DOHH2 (cell line): ENCODE data around the gene ZNF384.

Source experiments
- H3F3A ChIP-seq: fragments of 200-600 bp; sonication (generic), shearing (Covaris generic); 2 replicates; pipeline ENCODE4 v1.6.0; 2016; ENCODE audit warnings: antibody characterized with exemption, mild to moderate bottlenecking; ENCODE audit not compliant: control insufficient read depth, insufficient read depth
- H3K27ac ChIP-seq: fragments of 200-600 bp; sonication (generic); 2 replicates; pipeline ENCODE4 v1.5.1; 2014; ENCODE audit warnings: low read depth, mild to moderate bottlenecking, low read length, moderate library complexity
- H3K27me3 ChIP-seq: fragments of 200-600 bp; sonication (generic); 2 replicates; pipeline ENCODE4 v1.6.1; 2014; ENCODE audit warnings: mild to moderate bottlenecking, low read length, mixed read lengths; ENCODE audit not compliant: control insufficient read depth
- H3K36me3 ChIP-seq: fragments of 200-600 bp; sonication (generic); 2 replicates; pipeline ENCODE4 v1.6.1; 2014; ENCODE audit warnings: mild to moderate bottlenecking, low read length, moderate library complexity, mixed read lengths; ENCODE audit not compliant: control insufficient read depth
- H3K4me1 ChIP-seq: fragments of 200-600 bp; sonication (generic); 2 replicates; pipeline ENCODE4 v1.6.1; 2014; ENCODE audit warnings: mild to moderate bottlenecking, low read length, mixed read lengths; ENCODE audit not compliant: control insufficient read depth
- H3K4me2 ChIP-seq: fragments of 200-600 bp; sonication (generic); 2 replicates; pipeline ENCODE4 v1.6.0; 2014; ENCODE audit warnings: mild to moderate bottlenecking, low read length, moderate library complexity
- H3K4me3 ChIP-seq: fragments of 200-600 bp; sonication (generic); 2 replicates; pipeline ENCODE4 v1.5.1; 2014; ENCODE audit warnings: mild to moderate bottlenecking, low read length, mixed read lengths
- H3K79me2 ChIP-seq: fragments of 200-600 bp; sonication (generic); 2 replicates; pipeline ENCODE4 v1.6.1; 2014; ENCODE audit warnings: mild to moderate bottlenecking, low read length, mixed read lengths; ENCODE audit not compliant: control insufficient read depth
- H3K9me2 ChIP-seq: fragments of 200-600 bp; sonication (generic); replicated peaks from 2 replicates; pipeline ENCODE4 v1.6.1; 2014; ENCODE audit warnings: mild to moderate bottlenecking, low read length, mixed read lengths; ENCODE audit not compliant: control insufficient read depth
- H3K9me3 ChIP-seq: fragments of 200-600 bp; sonication (generic); 2 replicates; pipeline ENCODE4 v1.6.1; 2014; ENCODE audit warnings: antibody characterized with exemption, low read length, mixed read lengths; ENCODE audit not compliant: control insufficient read depth, insufficient read depth
- H4K20me1 ChIP-seq: fragments of 200-600 bp; sonication (generic); 2 replicates; pipeline ENCODE4 v1.6.0; 2014; ENCODE audit warnings: low read depth, mild to moderate bottlenecking, antibody characterized with exemption, low read length, moderate library complexity; ENCODE audit not compliant: control insufficient read depth, insufficient read depth
- EZH2phosphoT487 ChIP-seq: fragments of 200-600 bp; sonication (generic); IDR thresholded peaks from 2 replicates; pipeline ENCODE4 v1.6.1; 2017; ENCODE audit warnings: borderline replicate concordance, mild to moderate bottlenecking, antibody characterized with exemption, low read length, moderate library complexity, mixed read lengths
- TF ChIP-seq, protein P1 (sequence below): fragments of 200-600 bp; sonication (generic); IDR thresholded peaks from one replicate; pipeline ENCODE4 v1.5.1; 2014; ENCODE audit warnings: antibody characterized with exemption, mild to moderate bottlenecking, low read depth, low read length; ENCODE audit not compliant: poor library complexity, severe bottlenecking

Gene ZNF384

DNA sequence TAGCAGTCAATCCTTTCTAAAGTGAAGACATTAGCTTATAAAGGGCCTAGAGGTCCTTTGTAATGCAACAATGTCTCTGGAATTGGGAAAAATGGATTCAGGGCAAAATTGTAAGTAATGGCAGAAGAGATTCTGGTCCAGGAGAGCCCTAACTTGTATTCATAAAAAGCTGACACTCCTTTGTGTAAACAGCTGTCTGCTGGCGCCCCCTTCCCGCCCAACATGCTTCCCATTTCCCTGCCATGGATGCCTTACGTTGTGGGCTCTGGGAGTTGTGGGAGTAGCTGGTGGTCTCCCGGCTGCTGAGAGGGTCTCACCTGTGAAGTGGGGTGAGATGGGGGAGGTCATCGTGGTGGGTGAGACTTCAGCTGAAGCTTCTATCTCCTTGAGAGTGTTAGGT is 44.3 kb downstream of the ZNF384 start:
- H3K36me3 ChIP-seq = peaks cover 25% of the 10 kb centered on the region
- peak overlapping the region; percentile 94 for H3K4me2 ChIP-seq

GRCh38 chr12:6644257-6644596 is 44.9 kb downstream of the ZNF384 start:
- Histone ChIP-seq H3K9me2 (no peaks in the 10 kb centered on the region), H3K36me3 (peaks cover 25% of the 10 kb centered on the region), H3K4me1 (peaks cover 59% of the 10 kb centered on the region), H3K4me3 (peak overlapping the region; percentile 77), H3K27ac (peak overlapping the region; percentile 97), H4K20me1 (no peaks in the 10 kb centered on the region), H3K9me3 (no peaks in the 10 kb centered on the region), H3K4me2 (peak overlapping the region; percentile 94), H3K27me3 (no peaks in the 10 kb centered on the region), H3F3A (peaks cover 21% of the 10 kb centered on the region), H3K79me2 (peaks cover 12% of the 10 kb centered on the region)
- no peak for TF ChIP-seq EZH2phosphoT487
- TF ChIP-seq, protein P1, sequence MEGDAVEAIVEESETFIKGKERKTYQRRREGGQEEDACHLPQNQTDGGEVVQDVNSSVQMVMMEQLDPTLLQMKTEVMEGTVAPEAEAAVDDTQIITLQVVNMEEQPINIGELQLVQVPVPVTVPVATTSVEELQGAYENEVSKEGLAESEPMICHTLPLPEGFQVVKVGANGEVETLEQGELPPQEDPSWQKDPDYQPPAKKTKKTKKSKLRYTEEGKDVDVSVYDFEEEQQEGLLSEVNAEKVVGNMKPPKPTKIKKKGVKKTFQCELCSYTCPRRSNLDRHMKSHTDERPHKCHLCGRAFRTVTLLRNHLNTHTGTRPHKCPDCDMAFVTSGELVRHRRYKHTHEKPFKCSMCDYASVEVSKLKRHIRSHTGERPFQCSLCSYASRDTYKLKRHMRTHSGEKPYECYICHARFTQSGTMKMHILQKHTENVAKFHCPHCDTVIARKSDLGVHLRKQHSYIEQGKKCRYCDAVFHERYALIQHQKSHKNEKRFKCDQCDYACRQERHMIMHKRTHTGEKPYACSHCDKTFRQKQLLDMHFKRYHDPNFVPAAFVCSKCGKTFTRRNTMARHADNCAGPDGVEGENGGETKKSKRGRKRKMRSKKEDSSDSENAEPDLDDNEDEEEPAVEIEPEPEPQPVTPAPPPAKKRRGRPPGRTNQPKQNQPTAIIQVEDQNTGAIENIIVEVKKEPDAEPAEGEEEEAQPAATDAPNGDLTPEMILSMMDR = no peak

More for the DNA sequence above, 44.3 kb downstream of the ZNF384 start:
- H4K20me1 ChIP-seq = no peaks in the 10 kb centered on the region
- no peaks in the 10 kb centered on the region for H3K9me2 ChIP-seq
- H3K27ac ChIP-seq = peak overlapping the region; percentile 97
- H3K9me3 ChIP-seq = no peaks in the 10 kb centered on the region
- peaks cover 12% of the 10 kb centered on the region for H3K79me2 ChIP-seq
- TF ChIP-seq, protein P1 = peak; percentile 39
- no peak for TF ChIP-seq EZH2phosphoT487
- no peaks in the 10 kb centered on the region for H3K27me3 ChIP-seq
- peak overlapping the region; percentile 77 for H3K4me3 ChIP-seq
- H3K4me1 ChIP-seq = peaks cover 54% of the 10 kb centered on the region
- H3F3A ChIP-seq = peaks cover 21% of the 10 kb centered on the region

- H3K27ac ChIP-seq = peak overlapping the region; percentile 97
- peak overlapping the region; percentile 77 for H3K4me3 ChIP-seq
- H3K4me1 ChIP-seq = peaks cover 65% of the 10 kb centered on the region
- peaks cover 12% of the 10 kb centered on the region for H3K79me2 ChIP-seq
- no peaks in the 10 kb centered on the region for H3K9me2 ChIP-seq
- peaks cover 25% of the 10 kb centered on the region for H3K36me3 ChIP-seq
- peak overlapping the region; percentile 94 for H3K4me2 ChIP-seq
- peaks cover 21% of the 10 kb centered on the region for H3F3A ChIP-seq
- TF ChIP-seq EZH2phosphoT487 = no peak
- no peaks in the 10 kb centered on the region for H3K9me3 ChIP-seq
- no peaks in the 10 kb centered on the region for H4K20me1 ChIP-seq
- H3K27me3 ChIP-seq = no peaks in the 10 kb centered on the region
Observed at GRCh38 chr12:6643569-6644256, 45.5 kb downstream of the ZNF384 start.

DNA sequence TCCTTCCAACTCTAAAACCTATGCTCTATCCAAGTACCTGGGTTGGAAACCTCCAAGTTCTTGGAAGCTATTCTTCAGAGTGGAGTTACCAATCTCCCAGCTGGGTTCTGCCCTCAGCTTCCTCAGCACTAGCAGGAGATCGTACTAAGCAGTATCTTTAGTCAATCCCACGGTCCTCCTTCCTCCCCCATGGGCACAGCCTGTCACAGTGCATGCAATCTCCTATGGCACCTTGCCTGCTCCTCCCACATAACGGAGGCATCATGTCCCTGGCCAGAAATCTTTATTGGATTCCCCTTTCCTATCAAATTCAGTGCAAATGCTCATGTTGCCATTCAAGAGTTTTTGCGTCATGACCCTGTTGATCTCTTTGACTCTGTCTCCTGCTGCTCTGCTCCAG is 48.0 kb downstream of the ZNF384 start:
- peaks cover 76% of the 10 kb centered on the region for H3K4me1 ChIP-seq
- H3K9me3 ChIP-seq = no peaks in the 10 kb centered on the region
- no peak overlapping the region for H3K4me3 ChIP-seq
- no peaks in the 10 kb centered on the region for H4K20me1 ChIP-seq
- H3F3A ChIP-seq = peaks cover 24% of the 10 kb centered on the region
- no peaks in the 10 kb centered on the region for H3K27me3 ChIP-seq
- no peak overlapping the region for H3K27ac ChIP-seq
- TF ChIP-seq, protein P1 = no peak
- TF ChIP-seq EZH2phosphoT487 = no peak
- H3K4me2 ChIP-seq = no peak overlapping the region
- H3K36me3 ChIP-seq = peaks cover 7% of the 10 kb centered on the region
- peaks cover 3% of the 10 kb centered on the region for H3K79me2 ChIP-seq
- no peaks in the 10 kb centered on the region for H3K9me2 ChIP-seq
